Hematopoietic multipotent progenitor cell treated with erythropoietin and hydrocortisone succinate and interleukin-3 and kit ligand, for 15 days (in vitro differentiated cells): ENCODE results near the gene CDH4.

Experiments used
- DNase-seq: peaks from one replicate; pipeline ENCODE4 v3.0.0-alpha.2; 2015; ENCODE audit warnings: low spot score

CDH4 gene

GRCh38 chr20:61690993-61691838, 439.2 kb downstream of the CDH4 start:
- no peak for DNase-seq

- no peak for DNase-seq
Observed at GRCh38 chr20:61691978-61692377, 439.9 kb downstream of the CDH4 start.

- no peak for DNase-seq
Observed at GRCh38 chr20:61692479-61692878, 440.4 kb downstream of the CDH4 start.

GRCh38 chr20:61693055-61693600, 441.1 kb downstream of the CDH4 start:
- DNase-seq = no peak

GRCh38 chr20:61694682-61695081, 442.6 kb downstream of the CDH4 start:
- no peak for DNase-seq

- DNase-seq = no peak
Observed at GRCh38 chr20:61695741-61696140, 443.7 kb downstream of the CDH4 start.

- DNase-seq = no peak
Observed at GRCh38 chr20:61696181-61696735, 444.2 kb downstream of the CDH4 start.

- DNase-seq = no peak
Observed at GRCh38 chr20:61697666-61698597, 445.9 kb downstream of the CDH4 start.

GRCh38 chr20:61698598-61699494, 446.8 kb downstream of the CDH4 start:
- DNase-seq = no peak

GRCh38 chr20:61699495-61700374, 447.7 kb downstream of the CDH4 start:
- DNase-seq = no peak

- no peak for DNase-seq
Observed at GRCh38 chr20:61700595-61701140, 448.6 kb downstream of the CDH4 start.

- DNase-seq = no peak
Observed at GRCh38 chr20:61701401-61701800, 449.3 kb downstream of the CDH4 start.

- DNase-seq = no peak
Observed at GRCh38 chr20:61701802-61702201, 449.7 kb downstream of the CDH4 start.

- no peak for DNase-seq
Observed at GRCh38 chr20:61702246-61702645, 450.2 kb downstream of the CDH4 start.

GRCh38 chr20:61704661-61705060, 452.6 kb downstream of the CDH4 start:
- DNase-seq = no peak

- DNase-seq = no peak
Observed at GRCh38 chr20:61705386-61706258, 453.6 kb downstream of the CDH4 start.

GRCh38 chr20:61706259-61706961, 454.3 kb downstream of the CDH4 start:
- no peak for DNase-seq

- DNase-seq = no peak
Observed at GRCh38 chr20:61708891-61709290, 456.8 kb downstream of the CDH4 start.
